MV-4-11 (cell line): Measurements from ENCODE around the gene PEX11B.
"Not testable (repeated sequence)": the region's sequence is repeated elsewhere in the genome, so short reads cannot be mapped to it uniquely, and the experiment has no call there.

Source experiments
- DNase-seq: peaks from one replicate; lab custom pipeline; 2025; lab: John Stamatoyannopoulos, UW

The PEX11B gene

DNA sequence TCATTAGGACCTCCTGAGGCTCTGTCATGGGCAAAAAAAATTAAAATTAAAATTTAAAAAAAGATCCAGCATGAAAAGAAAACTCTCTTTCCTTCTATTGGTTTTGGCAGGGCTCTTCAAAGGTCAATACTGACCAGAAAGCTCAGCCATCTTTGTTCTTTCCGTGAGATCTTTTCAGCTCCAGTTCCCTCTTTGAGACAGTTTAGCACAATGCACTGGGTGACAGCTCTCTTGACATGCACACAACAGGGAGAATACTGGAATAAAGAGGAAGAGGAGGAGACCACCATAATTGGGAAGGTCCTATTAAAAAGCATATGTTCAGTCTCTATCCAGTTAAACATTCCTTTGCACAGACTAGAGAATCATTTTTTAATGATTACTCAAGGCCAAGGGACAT is 33.0 kb upstream of the PEX11B start:
- no peak for DNase-seq

GRCh38 chr1:145949219-145949618 is 30.7 kb upstream of the PEX11B start:
- DNase-seq: no peak

DNA sequence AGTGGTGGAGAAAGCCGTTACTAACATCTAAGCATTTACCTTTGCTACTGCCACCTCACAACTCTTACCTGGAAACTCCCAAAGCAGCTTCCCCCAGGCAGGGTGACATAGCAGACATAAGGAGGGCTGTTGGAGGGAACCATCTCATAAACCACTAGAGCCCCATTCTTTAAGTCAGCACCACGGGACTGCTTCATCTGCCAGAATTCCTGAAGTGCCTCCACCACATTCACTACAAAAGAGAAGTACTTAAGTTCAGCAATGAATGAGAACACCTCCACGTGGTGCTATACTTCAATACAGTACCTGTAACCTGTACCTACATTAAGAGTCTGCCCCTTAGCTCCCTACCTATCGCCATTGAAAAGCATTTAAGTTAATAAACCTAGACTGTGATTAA is 29.0 kb upstream of the PEX11B start:
- DNase-seq: no peak

GRCh38 chr1:145946477-145946986 is 28.0 kb upstream of the PEX11B start:
- no peak for DNase-seq

GRCh38 chr1:145944532-145944931 is 26.0 kb upstream of the PEX11B start:
- DNase-seq: no peak

- no peak for DNase-seq
Observed at GRCh38 chr1:145942871-145943270, 24.4 kb upstream of the PEX11B start.

DNA sequence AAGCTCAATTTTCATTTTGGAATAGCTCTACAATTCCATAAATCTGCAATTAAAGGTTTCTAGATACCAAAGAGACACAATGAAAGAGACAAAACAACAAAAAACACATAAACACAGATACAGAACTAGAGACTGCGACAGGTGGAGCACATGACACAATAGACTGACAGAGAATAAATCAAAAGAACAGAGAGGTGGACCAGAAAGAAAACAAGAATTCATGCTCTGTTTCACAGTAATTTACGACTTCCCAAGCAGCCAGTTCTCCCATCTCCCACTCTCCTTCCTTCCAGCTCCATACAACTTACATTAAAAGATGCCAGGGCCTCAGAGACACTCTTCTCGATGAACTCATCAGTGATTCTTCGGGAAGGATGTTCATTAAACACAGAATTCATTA is 23.9 kb upstream of the PEX11B start:
- no peak for DNase-seq

GRCh38 chr1:145937436-145937835 is 18.9 kb upstream of the PEX11B start:
- DNase-seq: no peak

DNA sequence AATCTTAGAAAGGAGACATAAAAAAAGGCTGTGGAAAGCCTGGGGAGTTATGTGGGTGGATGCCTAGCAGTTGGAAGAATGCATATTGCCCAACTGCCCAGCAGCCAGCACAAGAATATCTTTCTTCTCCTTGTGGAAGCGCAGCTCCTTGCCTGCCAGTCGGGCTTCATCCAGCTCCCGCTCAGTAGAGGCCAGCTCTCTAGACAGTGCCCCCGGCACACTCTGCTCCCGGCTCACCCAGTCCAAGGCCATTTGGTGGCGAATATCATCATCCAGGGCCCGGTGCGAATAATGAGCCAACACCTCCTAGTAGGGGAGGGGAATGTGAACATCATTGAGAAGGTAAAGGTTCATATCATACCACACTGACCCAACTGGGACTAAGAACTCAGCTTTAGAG is 17.7 kb upstream of the PEX11B start:
- no peak for DNase-seq

DNA sequence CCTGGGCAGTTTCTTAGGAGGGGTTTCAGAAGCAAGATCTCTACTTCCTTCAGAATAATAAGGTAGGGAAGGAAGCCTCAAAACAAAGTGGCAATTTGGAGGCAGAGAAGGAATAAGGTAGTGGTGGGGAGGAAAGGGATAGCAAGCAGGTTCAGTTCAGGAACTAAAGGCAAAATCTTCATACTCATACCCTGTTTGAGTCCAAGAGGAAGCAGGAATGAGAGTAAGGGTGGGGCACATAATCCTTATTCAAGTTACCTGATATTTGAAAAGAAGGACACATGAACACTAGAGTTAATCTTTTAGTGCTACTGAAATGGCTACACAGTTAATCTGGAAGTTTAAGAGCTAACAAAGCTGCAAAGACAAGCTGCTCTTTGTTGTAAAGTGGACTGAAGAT is 17.2 kb upstream of the PEX11B start:
- DNase-seq: no peak

DNA sequence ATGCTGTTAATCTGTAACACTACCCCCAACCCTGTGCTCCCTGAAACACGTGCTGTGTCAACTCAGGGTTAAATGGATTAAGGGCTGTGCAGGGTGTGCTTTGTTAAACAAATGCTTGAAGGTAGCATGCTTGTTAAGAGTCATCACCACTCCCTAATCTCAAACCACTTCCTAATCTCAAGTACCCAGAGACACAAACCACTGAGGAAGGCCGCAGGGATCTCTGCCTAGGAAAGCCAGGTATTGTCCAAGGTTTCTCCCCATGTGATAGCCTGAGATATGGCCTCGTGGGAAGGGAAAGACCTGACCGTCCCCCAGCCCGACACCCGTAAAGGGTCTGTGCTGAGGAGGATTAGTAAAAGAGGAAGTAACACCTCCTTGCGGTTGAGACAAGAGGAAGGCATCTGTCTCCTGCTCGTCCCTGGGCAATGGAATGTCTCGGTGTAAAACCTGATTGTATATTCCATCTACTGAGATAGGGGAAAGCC is 14.0 kb upstream of the PEX11B start:
- peak; percentile 77 for DNase-seq

GRCh38 chr1:145927916-145928643 is 9.6 kb upstream of the PEX11B start:
- no peak for DNase-seq

DNA sequence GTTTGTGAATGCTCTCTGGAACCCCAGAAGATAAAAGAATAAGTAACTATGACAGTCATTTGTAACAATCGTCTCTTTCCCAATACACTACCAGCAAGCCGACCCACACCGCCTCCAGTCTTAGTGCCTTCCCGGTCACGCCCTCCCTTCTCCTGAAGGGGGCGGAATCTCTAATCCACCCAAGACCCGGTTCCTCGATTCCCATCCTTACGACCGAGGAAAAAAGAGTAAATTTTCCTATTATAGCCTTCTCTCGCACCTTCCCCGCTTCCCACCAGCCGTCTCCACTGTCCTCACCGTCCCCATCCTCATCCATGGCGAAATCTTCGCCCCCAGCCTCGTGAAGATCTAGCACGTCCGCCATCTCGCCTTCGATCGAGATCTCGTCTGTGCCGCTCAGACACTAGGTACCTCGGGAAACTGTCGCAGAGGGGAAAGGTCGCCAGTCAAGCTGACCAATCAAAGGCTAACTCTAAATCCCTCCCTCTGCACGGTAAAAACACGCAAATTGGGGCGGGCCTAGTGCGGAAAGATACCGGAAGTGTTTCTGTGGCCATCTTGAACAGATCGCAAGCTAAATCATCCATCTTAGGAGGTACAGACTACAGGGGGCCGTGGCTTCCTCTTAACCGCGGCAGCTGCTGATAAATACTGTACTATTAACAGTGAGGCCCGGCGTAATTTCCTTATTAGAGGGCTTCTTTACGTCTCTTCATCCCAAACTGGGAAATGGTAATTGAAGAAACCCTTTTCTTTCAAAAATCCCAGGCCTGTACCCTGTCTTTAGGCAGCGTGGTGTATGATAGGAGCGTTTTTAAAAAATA is 8.8 kb upstream of the PEX11B start, which contains the start of gene RBM8A:
RBM8A (minus strand) TSS at position 422 of the 824 bp plus-strand sequence; CDS start at position 364, 58 bp downstream.
- peak; percentile 98 for DNase-seq

DNA sequence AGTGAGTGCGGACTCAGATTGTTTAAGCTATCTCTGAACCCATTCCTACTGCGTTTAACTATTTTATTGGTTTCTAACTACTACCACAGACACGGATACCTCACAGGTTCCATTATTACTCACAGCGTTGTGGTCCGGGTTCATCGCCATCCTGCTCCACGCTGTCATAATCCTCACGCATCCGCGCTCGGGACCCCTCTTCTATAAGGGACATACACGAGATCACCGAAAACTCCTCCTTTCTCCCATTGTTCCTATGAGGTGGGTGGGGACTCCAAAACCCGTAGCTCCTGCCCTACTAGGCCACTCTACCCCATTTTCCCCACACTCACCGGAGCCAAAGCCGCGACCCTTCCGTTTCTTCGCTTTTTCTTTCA is 8.2 kb upstream of the PEX11B start:
- DNase-seq: no peak

- DNase-seq: peak; percentile 39
Observed at GRCh38 chr1:145922266-145922665, 3.7 kb upstream of the PEX11B start.

- DNase-seq: not testable (repeated sequence)
Observed at GRCh38 chr1:145920297-145920696, 1.8 kb upstream of the PEX11B start.

DNA sequence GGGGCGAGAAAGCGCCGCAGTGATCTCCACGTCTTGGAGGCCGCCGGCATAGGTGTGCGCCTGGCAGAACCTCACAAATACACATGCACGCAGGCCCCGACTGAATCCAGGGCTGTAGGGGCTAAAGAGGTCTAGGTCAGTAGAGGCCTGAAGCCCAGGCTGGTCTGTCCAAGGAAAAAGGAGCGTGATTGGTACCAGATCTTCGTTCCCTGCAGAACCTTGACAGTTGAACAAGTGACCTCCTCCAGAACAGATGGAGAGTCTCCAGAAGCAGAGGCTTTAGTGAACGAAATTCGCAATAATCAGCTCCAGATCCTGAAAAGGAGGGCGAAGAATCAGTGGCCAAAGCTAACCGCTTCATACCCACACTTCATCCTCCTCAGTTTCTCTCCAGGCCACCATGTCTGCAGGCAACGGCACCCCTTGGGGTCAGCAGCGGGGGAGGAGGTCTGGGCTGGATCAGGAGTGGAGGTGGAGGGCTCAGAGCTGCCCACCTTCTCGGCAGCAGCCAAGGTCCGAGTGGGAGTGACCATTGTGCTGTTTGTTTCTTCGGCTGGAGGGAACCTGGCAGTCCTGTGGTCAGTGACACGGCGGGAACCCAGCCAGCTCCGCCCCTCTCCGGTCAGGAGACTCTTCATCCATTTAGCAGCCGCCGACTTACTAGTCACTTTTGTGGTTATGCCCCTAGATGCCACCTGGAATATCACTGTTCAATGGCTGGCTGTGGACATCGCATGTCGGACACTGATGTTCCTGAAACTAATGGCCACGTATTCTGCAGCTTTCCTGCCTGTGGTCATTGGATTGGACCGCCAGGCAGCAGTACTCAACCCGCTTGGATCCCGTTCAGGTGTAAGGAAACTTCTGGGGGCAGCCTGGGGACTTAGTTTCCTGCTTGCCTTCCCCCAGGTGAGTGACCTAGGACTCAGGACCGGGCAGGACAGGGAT is 749 bp upstream of the PEX11B start:
- DNase-seq: peak; percentile 32

GRCh38 chr1:145917595-145917994 is 922 bp downstream of the PEX11B start:
- DNase-seq: no peak

- no peak for DNase-seq
Observed at GRCh38 chr1:145916745-145917144, 1.8 kb downstream of the PEX11B start.

DNA sequence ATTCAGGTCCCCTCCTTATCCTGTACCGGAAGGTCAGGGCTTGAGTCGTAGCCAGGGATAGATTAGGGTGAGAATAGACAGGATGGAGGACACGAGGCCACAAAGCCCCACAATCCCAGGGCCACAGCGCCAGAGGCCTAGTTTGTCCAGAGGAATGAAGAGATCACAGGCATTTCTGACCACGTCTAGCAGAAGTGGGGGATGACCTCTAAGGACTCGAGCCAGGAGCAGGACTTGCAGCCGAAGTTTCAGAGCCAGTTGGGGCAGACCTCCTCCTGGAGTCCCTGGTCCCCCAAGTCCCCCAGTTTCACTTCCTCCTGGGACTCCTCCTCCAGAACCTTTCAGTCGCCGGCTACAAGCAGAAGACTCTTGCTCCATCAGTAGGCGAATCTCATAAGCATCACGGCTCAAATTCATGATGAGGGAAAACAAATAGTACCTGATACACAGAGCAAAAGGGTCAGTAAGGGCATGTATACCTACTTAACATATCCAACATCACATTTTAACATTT is 6.3 kb downstream of the PEX11B start:
- DNase-seq: peak; percentile 55

- no peak for DNase-seq
Observed at GRCh38 chr1:145908653-145909052, 9.9 kb downstream of the PEX11B start.
